Kidney (tissue), 14 donors: Measurements from ENCODE around the gene SCN1B. TPM values are rescaled to one million over a fixed set of nuclear protein-coding genes. Genes with fewer than 3 reads are reported as not detected.
"Not testable (repeated sequence)": the region's sequence is repeated elsewhere in the genome, so short reads cannot be mapped to it uniquely, and the experiment has no call there.

ENCODE experiments used
- DNase-seq, 5 donors: peaks; one replicate each; pipeline ENCODE4 v3.0.0-alpha.2; 2013 to 2020
- FAIRE-seq: peaks from 2 replicates; lab custom pipeline; 2012; peaks lifted over from hg19 to GRCh38; lab: Jason Lieb, UNC
- H3K27ac ChIP-seq, 2 donors: one replicate each; pipeline ENCODE4 v1.7.0; 2013; ENCODE audit warnings: low read depth in 2 of 2, low read length in 2 of 2, inconsistent platforms in 1 of 2
- H3K27me3 ChIP-seq: one replicate; pipeline ENCODE4 v1.7.1; 2013; ENCODE audit warnings: low read length, inconsistent platforms; ENCODE audit not compliant: control insufficient read depth, insufficient read depth
- H3K36me3 ChIP-seq, 3 donors: one replicate each; pipeline versions ENCODE4 v1.7.0 to v1.7.1; 2013; ENCODE audit warnings: low read length in 3 of 3, control low read depth in 1 of 3, inconsistent platforms in 1 of 3; ENCODE audit not compliant: insufficient read depth in 3 of 3, control insufficient read depth in 2 of 3
- H3K4me1 ChIP-seq, 3 donors: one replicate each; pipeline versions ENCODE4 v1.7.0 to v1.7.1; 2013; ENCODE audit warnings: low read length in 3 of 3, inconsistent platforms in 1 of 3, low read depth in 1 of 3; ENCODE audit not compliant: control insufficient read depth in 2 of 3, insufficient read depth in 2 of 3
- H3K4me3 ChIP-seq, 3 donors: one replicate each; pipeline versions ENCODE4 v1.7.0 to v1.8.1; 2013; ENCODE audit warnings: low read length in 3 of 3, control low read depth in 1 of 3, inconsistent platforms in 1 of 3
- H3K9ac ChIP-seq, 3 donors: one replicate each; pipeline versions ENCODE4 v1.7.0 to v1.7.1; 2013; ENCODE audit warnings: low read length in 3 of 3, control low read depth in 1 of 3, inconsistent platforms in 1 of 3
- H3K9me3 ChIP-seq, 3 donors: one replicate each; pipeline versions ENCODE4 v1.7.0 to v1.7.1; 2013; ENCODE audit warnings: low read length in 3 of 3, control low read depth in 1 of 3, inconsistent platforms in 1 of 3; ENCODE audit not compliant: control insufficient read depth in 2 of 3, insufficient read depth in 1 of 3
- intact Hi-C: fragments of 100-400 bp; cut with DNase I; formaldehyde crosslinking; loops from one replicate; pipeline ENCODE4 v1.11.1; 2022
- polyA plus RNA-seq: library from polyadenylated mRNA; stranded (reverse); fragments of 350-450 nt; fragmentation: Illumina TruSeq; extraction: RNeasy Lipid Tissue Mini Kit (QIAGEN cat#74804); gene quantifications from one replicate; pipeline ENCODE4 v1.2.3, GENCODE V29; 2014; ENCODE audit warnings: low read depth, low replicate concordance; ENCODE audit not compliant: insufficient read depth
- total RNA-seq: library from RNA; stranded (reverse); fragmentation: NEBNext Ultra II Directional; extraction: Animal tissue kit (Norgen Biotek cat#: 25700); gene quantifications from one replicate; pipeline ENCODE4 v1.2.1, GENCODE V29; 2021
- TF ChIP-seq, protein P1 (sequence below): IDR thresholded peaks from 3 replicates; pipeline ENCODE4 v1.5.1; 2012; ENCODE audit warnings: mild to moderate bottlenecking, moderate library complexity, borderline replicate concordance; ENCODE audit not compliant: insufficient read depth; ENCODE audit errors: extremely low read depth
- donor health status: control.
- donor health status: control.
- donor health status: control.
- donor health status: control.
- donor health status: control.
- donor health status: DM: yes; HTN: yes; CAD: no.
- donor health status: Normal renal cell carcinoma (clear cell type).

Gene SCN1B
- total and polyA plus RNA-seq, 2 donors from 2014 or later = 9.6 to 24.1 TPM

- TF ChIP-seq, protein P1, sequence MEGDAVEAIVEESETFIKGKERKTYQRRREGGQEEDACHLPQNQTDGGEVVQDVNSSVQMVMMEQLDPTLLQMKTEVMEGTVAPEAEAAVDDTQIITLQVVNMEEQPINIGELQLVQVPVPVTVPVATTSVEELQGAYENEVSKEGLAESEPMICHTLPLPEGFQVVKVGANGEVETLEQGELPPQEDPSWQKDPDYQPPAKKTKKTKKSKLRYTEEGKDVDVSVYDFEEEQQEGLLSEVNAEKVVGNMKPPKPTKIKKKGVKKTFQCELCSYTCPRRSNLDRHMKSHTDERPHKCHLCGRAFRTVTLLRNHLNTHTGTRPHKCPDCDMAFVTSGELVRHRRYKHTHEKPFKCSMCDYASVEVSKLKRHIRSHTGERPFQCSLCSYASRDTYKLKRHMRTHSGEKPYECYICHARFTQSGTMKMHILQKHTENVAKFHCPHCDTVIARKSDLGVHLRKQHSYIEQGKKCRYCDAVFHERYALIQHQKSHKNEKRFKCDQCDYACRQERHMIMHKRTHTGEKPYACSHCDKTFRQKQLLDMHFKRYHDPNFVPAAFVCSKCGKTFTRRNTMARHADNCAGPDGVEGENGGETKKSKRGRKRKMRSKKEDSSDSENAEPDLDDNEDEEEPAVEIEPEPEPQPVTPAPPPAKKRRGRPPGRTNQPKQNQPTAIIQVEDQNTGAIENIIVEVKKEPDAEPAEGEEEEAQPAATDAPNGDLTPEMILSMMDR = no peak
- intact Hi-C loops = no loop called here
- no peak overlapping the region for H3K9ac ChIP-seq
- no peak overlapping the region for H3K4me3 ChIP-seq
- H3K36me3 ChIP-seq = peaks cover 0 to 12% (median 4%) of the 10 kb centered on the region in 3 donors
- peaks cover 0 to 19% (median 2%) of the 10 kb centered on the region in 3 donors for H3K4me1 ChIP-seq
- DNase-seq (no peak), FAIRE-seq (no peak)
- H3K27ac ChIP-seq = no peak overlapping the region
- H3K9me3 ChIP-seq = no peaks in the 10 kb centered on the region
- no peaks in the 10 kb centered on the region for H3K27me3 ChIP-seq
Measured at GRCh38 chr19:35005256-35005977, 24.9 kb upstream of the SCN1B start.

DNA sequence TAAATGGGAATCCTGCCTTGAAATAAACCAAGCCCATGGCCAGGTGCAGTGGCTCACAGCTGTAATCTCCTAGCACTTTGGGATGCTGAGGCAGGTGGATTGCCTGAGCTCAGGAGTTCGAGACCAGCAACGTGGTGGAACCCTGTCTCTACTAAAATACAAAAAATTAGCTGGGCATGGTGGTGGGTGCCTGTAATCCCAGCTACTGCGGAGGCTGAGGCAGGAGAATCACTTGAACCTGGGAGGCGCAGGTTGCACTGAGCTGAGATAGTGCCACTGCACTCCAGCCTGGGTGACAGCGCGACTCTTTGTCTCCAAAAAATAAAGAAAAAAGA lies 24.3 kb upstream of the SCN1B start:
- H3K9me3 ChIP-seq, FAIRE-seq: not testable (repeated sequence)

GRCh38 chr19:35006342-35006998 lies 23.8 kb upstream of the SCN1B start:
- no peaks in the 10 kb centered on the region for H3K9me3 ChIP-seq
- H3K4me3 ChIP-seq = no peak overlapping the region
- intact Hi-C loops = no loop called here
- FAIRE-seq = no peak
- TF ChIP-seq, protein P1 = no peak
- peak overlapping the region in 1 of 2 donors; percentile 50 for H3K27ac ChIP-seq
- no peak for DNase-seq
- H3K36me3 ChIP-seq = peaks cover 0 to 15% (median 4%) of the 10 kb centered on the region in 3 donors
- no peak overlapping the region for H3K9ac ChIP-seq
- peaks cover 0 to 15% (median 2%) of the 10 kb centered on the region in 3 donors for H3K4me1 ChIP-seq
- H3K27me3 ChIP-seq = no peaks in the 10 kb centered on the region

More for the DNA sequence above, 24.3 kb upstream of the SCN1B start:
- H3K27ac ChIP-seq, intact Hi-C loops, H3K9ac ChIP-seq, H3K4me3 ChIP-seq, H3K27me3 ChIP-seq: not testable (repeated sequence)
- H3K36me3 ChIP-seq = peaks cover 0 to 15% (median 4%) of the 10 kb centered on the region in 3 donors
- peaks cover 0 to 19% (median 2%) of the 10 kb centered on the region in 3 donors for H3K4me1 ChIP-seq
- peak in 1 of 5 donors; percentile 17 for DNase-seq

DNA sequence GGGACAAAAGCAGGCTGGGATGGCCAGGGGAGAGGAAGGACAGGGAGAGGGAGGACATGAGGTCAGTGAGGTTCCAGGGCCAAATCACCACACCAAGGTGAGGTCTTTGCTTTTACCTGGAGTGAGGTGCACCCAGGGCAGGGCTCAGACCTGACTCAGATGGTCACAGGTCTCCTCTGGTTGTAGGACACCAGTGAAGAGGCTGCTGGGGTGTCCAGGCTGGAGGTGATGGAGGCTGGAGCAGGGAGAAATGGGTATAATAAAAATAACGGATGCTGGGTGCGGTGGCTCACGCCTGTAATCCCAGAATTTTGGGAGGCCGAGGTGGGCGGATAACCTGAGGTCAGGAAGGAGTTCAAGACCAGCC lies 23.3 kb upstream of the SCN1B start:
- TF ChIP-seq, protein P1 = no peak
- Histone ChIP-seq H3K36me3 (peaks cover 0 to 19% (median 4%) of the 10 kb centered on the region in 3 donors), H3K4me1 (peaks cover 0 to 13% (median 2%) of the 10 kb centered on the region in 3 donors), H3K9ac (no peak overlapping the region), H3K9me3 (no peaks in the 10 kb centered on the region), H3K4me3 (no peak overlapping the region), H3K27ac (no peak overlapping the region), H3K27me3 (no peaks in the 10 kb centered on the region)
- DNase-seq = no peak
- FAIRE-seq = no peak
- intact Hi-C loops = no loop called here

DNA sequence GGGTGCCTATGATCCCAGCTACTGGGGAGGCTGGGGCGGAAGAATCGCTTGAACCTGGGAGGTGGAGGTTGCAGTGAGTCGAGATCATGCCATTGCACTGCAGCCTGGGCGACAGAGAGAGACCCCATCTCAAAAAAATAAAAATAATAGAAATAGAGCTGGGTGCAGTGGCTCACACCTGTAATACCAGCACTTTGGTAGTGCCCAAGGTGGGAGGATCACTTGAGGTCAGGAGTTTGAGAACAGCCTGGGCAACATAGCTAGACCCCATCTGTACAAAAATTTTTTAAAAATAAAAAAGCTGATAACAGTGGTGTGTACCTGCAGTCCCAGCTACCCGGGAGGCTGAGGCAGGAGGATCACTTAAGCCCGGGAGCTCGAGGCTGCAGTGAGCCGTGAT lies 22.8 kb upstream of the SCN1B start:
- H3K36me3 ChIP-seq = peaks cover 4 to 22% (median 4%) of the 10 kb centered on the region in 3 donors
- H3K9ac ChIP-seq, H3K4me3 ChIP-seq, H3K27ac ChIP-seq, FAIRE-seq, DNase-seq, H3K27me3 ChIP-seq, intact Hi-C loops, H3K9me3 ChIP-seq: not testable (repeated sequence)
- H3K4me1 ChIP-seq = peaks cover 0 to 13% (median 2%) of the 10 kb centered on the region in 3 donors
